ENCODE data around the gene NID1.
A peak's percentile ranks its signal among the peaks of the same experiment; 100 is the strongest.

NID1 gene

DNA sequence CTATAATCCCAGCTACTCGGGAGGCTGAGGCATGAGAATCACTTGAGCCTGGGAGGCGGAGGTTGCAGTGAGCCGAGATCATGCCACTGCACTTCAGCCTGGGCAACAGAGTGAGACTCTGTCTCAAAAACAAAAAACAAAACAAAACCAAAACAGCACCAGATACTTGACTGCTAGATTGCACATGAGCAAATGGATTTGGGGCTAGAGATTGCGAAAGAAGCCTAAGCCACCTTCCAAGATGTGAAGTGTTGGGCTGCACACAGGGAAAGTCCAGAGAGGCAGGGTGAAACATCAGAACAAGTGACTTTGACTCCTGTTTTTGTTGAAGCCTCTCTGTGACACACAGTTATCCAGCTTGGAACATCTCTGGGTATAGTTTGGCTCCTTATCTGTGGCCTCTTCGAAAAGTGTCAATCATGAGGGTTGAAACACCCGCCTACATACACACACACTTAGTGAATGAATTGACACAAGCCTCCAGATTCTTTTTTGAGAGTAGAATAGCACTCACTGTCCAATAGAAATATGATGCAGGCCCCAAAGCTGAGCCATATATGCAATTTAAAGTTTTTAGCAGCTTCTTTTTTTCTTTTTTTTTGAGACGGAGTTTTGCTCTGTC lies 43.2 kb upstream of the NID1 start:
- TF ChIP-seq, protein P1, sequence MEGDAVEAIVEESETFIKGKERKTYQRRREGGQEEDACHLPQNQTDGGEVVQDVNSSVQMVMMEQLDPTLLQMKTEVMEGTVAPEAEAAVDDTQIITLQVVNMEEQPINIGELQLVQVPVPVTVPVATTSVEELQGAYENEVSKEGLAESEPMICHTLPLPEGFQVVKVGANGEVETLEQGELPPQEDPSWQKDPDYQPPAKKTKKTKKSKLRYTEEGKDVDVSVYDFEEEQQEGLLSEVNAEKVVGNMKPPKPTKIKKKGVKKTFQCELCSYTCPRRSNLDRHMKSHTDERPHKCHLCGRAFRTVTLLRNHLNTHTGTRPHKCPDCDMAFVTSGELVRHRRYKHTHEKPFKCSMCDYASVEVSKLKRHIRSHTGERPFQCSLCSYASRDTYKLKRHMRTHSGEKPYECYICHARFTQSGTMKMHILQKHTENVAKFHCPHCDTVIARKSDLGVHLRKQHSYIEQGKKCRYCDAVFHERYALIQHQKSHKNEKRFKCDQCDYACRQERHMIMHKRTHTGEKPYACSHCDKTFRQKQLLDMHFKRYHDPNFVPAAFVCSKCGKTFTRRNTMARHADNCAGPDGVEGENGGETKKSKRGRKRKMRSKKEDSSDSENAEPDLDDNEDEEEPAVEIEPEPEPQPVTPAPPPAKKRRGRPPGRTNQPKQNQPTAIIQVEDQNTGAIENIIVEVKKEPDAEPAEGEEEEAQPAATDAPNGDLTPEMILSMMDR (IDR thresholded peaks at IDR 0.05; ENCODE audit: control insufficient read depth, insufficient read depth, low read depth, low read length, missing control alignments), result no peak
- DNase-seq (ENCODE audit: low read depth), result no peak

DNA sequence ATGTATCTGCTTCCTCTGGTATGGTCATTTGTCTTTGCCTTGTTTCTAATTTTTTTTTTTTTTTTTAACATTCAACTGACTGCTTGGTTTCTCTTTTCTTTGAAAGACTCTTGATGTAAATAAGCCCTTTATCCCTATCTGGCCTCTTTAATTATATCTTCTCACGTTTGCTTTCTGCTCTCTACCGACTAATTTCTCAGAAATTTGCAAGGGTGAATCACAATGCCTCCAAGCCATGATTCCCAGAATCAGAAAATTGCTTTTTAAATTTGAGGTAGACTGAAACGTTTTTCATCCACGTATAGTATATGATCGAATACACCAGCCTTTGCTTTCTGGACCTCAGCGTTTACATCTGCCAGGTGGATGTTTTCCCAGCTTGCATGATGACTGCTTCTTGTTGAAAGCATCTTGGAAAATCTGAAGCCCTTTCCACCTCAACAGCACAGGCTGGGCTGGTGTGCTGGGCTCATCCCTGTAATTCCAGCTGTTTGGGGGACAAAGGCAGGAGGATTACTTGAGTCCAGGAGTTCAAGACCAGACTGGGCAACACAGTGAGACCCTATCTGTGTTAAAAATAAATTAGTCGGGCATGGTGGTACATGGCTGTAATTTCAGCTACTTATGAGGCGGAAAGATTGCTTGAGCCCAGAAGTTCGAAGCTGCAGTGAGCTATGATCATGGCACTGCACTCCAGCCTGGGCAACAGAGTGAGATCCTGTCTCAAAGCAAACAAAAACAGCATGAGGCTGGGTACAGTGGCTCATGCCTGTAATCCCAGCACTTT lies 42.4 kb upstream of the NID1 start:
- no peak for DNase-seq (ENCODE audit: low read depth)

More for the DNA sequence above, 43.2 kb upstream of the NID1 start:
- no peak overlapping the region for H3K4me3 ChIP-seq (ENCODE audit: control insufficient read depth, low read depth, low read length)

GRCh38 chr1:236103646-236104218 lies 38.8 kb upstream of the NID1 start:
- TF ChIP-seq, protein P1 (IDR thresholded peaks at IDR 0.05; ENCODE audit: control insufficient read depth, insufficient read depth, low read depth, low read length, missing control alignments), result peak; percentile 73
- DNase-seq (ENCODE audit: low read depth), result no peak
- no peak overlapping the region for H3K4me3 ChIP-seq (ENCODE audit: control insufficient read depth, low read depth, low read length)

More for the DNA sequence above, 42.4 kb upstream of the NID1 start:
- H3K4me3 ChIP-seq (ENCODE audit: control insufficient read depth, low read depth, low read length), result no peak overlapping the region
- TF ChIP-seq, protein P1 (IDR thresholded peaks at IDR 0.05; ENCODE audit: control insufficient read depth, insufficient read depth, low read depth, low read length, missing control alignments), result no peak

DNA sequence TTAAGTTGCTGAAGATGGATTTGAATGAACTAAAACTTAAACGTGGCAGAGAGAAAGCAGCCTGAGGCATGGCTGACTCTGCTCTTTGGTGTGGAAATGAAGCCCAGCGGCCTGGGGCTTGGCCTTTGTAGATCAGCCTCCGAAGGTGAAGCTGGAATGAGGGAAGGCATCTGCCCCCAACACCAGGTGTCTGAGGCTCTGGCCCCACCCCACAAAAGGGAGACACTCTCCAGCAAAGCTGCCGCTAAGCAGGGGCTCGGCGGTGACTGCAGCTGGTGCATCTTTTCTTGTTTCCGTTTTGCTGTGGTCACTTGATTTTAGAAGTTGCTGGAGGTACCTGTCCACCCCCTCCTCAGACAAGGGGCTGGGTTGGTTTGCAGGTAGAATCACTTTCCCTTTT lies 38.2 kb upstream of the NID1 start:
- DNase-seq (ENCODE audit: low read depth), result no peak
- TF ChIP-seq, protein P1 (IDR thresholded peaks at IDR 0.05; ENCODE audit: control insufficient read depth, insufficient read depth, low read depth, low read length, missing control alignments), result no peak
- H3K4me3 ChIP-seq (ENCODE audit: control insufficient read depth, low read depth, low read length), result no peak overlapping the region

- H3K4me3 ChIP-seq (ENCODE audit: control insufficient read depth, low read depth, low read length), result no peak overlapping the region
- TF ChIP-seq, protein P1 (IDR thresholded peaks at IDR 0.05; ENCODE audit: control insufficient read depth, insufficient read depth, low read depth, low read length, missing control alignments), result no peak
- DNase-seq (ENCODE audit: low read depth), result no peak
These were observed 37.7 kb upstream of the NID1 start for GRCh38 chr1:236102611-236103010.

- no peak for DNase-seq (ENCODE audit: low read depth)
- TF ChIP-seq, protein P1 (IDR thresholded peaks at IDR 0.05; ENCODE audit: control insufficient read depth, insufficient read depth, low read depth, low read length, missing control alignments), result no peak
- H3K4me3 ChIP-seq (ENCODE audit: control insufficient read depth, low read depth, low read length), result no peak overlapping the region
These were observed 36.6 kb upstream of the NID1 start for GRCh38 chr1:236101233-236102200.

Data from AG09309 (cell line).